ENCODE results near the gene NUMA1.

DNA sequence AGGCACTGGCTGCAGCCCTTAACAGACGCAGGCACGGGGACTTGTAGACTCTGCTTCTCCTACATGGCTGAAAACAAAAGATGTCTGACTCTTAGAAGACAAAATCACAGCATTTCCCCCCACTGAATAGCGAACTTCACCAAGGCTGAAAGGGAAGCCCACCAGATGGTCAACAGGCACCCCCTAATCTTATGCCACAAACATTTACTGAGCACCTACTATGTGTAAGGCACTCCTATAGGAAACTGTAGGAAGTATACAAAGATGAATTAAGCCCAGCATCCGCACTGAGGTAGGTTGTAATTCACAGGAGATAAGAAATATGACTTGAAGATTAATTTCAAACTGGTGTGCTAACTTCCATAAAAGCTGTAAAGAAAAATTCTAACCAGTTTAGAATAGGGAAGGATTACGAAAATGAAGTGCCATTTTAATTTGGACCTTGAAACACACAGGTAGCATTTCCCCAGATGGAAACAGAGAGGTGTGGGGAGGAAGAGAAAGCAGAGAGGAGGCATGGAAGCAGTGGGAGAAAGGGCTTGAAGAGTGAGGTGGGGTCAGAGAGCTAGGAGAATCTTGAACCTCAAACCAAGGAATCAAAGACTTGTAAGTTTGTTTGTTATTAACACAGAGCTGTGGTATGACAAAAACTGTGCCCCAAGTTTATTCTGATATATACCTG lies 38.1 kb downstream of the NUMA1 start:
- no peak for TF ChIP-seq CTCF (conservative IDR thresholded peaks at IDR 0.05; ENCODE audit: low read length)
- no peak for TF ChIP-seq EZH2phosphoT487 (IDR thresholded peaks at IDR 0.05; ENCODE audit: borderline replicate concordance)

All from Loucy (cell line).